ENCODE results near the gene RHOD.

Gene RHOD

GRCh38 chr11:67120881-67121710 lies 64.4 kb downstream of the RHOD start:
- peaks cover 4% of the 10 kb centered on the region for H3K36me3 ChIP-seq (ENCODE audit: control insufficient read depth, insufficient read depth, low read length)
- 30 to 45% methylated on average over 6 to 8 of the region's 9 CpGs for WGBS, 2 experiments
- H3K4me3 ChIP-seq (ENCODE audit: insufficient read depth, low read depth, low read length) = peak overlapping the region; percentile 84
- H3K4me1 ChIP-seq (ENCODE audit: control insufficient read depth, insufficient read depth, low read length) = no peaks in the 10 kb centered on the region
- no peak overlapping the region for H3K27ac ChIP-seq (ENCODE audit: insufficient read depth, low read depth, low read length, poor library complexity, severe bottlenecking)
- H3K27me3 ChIP-seq (ENCODE audit: control insufficient read depth, insufficient read depth, low read length, poor library complexity, severe bottlenecking) = peaks cover 8% of the 10 kb centered on the region
- H3K9me3 ChIP-seq (ENCODE audit: control insufficient read depth, low read length) = no peaks in the 10 kb centered on the region

Measured in ectodermal cell (in vitro differentiated cells).